ENCODE data around the gene FBXW11.

The FBXW11 gene

GRCh38 chr5:172045315-172045632, 38.8 kb upstream of the FBXW11 start:
- no peak for TF ChIP-seq EZH2phosphoT487 (IDR thresholded peaks at IDR 0.05; ENCODE audit: borderline replicate concordance, low read length)
- no peak for TF ChIP-seq CTCF (IDR thresholded peaks at IDR 0.05; ENCODE audit: low read depth, low read length, poor library complexity, severe bottlenecking)
- H3K9me2 ChIP-seq (replicated peaks; ENCODE audit: control insufficient read depth, low read length) = no peaks in the 10 kb centered on the region
- H3K36me3 ChIP-seq (ENCODE audit: control insufficient read depth, low read length) = peaks cover 1% of the 10 kb centered on the region; the same call in 1 of the 2 replicates

GRCh38 chr5:172044631-172045314, 38.3 kb upstream of the FBXW11 start:
- TF ChIP-seq EZH2phosphoT487 (IDR thresholded peaks at IDR 0.05; ENCODE audit: borderline replicate concordance, low read length) (no peak), CTCF (IDR thresholded peaks at IDR 0.05; ENCODE audit: low read depth, low read length, poor library complexity, severe bottlenecking) (no peak)
- peaks cover 10% of the 10 kb centered on the region; the same call in 1 of the 2 replicates for H3K4me1 ChIP-seq (ENCODE audit: control insufficient read depth, low read length)
- H3K9me2 ChIP-seq (replicated peaks; ENCODE audit: control insufficient read depth, low read length) = no peaks in the 10 kb centered on the region
- H3K27me3 ChIP-seq (ENCODE audit: control insufficient read depth, low read length) = no peaks in the 10 kb centered on the region
- no peaks in the 10 kb centered on the region; the same call in 1 of the 2 replicates for H3K36me3 ChIP-seq (ENCODE audit: control insufficient read depth, low read length)
- no peaks in the 10 kb centered on the region for H3F3A ChIP-seq (ENCODE audit: control insufficient read depth, insufficient read depth)
- no peak overlapping the region for H3K4me2 ChIP-seq (ENCODE audit: low read length)
- no peaks in the 10 kb centered on the region for H4K20me1 ChIP-seq (ENCODE audit: control insufficient read depth, insufficient read depth, low read depth, low read length)
- no peak overlapping the region for H3K4me3 ChIP-seq (ENCODE audit: low read length)
- no peaks in the 10 kb centered on the region for H3K79me2 ChIP-seq (ENCODE audit: control insufficient read depth, low read length)
- H3K27ac ChIP-seq (ENCODE audit: low read depth, low read length) = no peak overlapping the region
- no peaks in the 10 kb centered on the region for H3K9me3 ChIP-seq (ENCODE audit: control insufficient read depth, insufficient read depth, low read length)

More at GRCh38 chr5:172045315-172045632, 38.8 kb upstream of the FBXW11 start:
- Histone ChIP-seq H4K20me1 (ENCODE audit: control insufficient read depth, insufficient read depth, low read depth, low read length) (no peaks in the 10 kb centered on the region), H3K4me1 (ENCODE audit: control insufficient read depth, low read length) (peaks cover 9% of the 10 kb centered on the region; the same call in 1 of the 2 replicates), H3K27ac (ENCODE audit: low read depth, low read length) (no peak overlapping the region), H3K4me2 (ENCODE audit: low read length) (no peak overlapping the region), H3K79me2 (ENCODE audit: control insufficient read depth, low read length) (no peaks in the 10 kb centered on the region), H3K27me3 (ENCODE audit: control insufficient read depth, low read length) (no peaks in the 10 kb centered on the region), H3F3A (ENCODE audit: control insufficient read depth, insufficient read depth) (no peaks in the 10 kb centered on the region), H3K9me3 (ENCODE audit: control insufficient read depth, insufficient read depth, low read length) (no peaks in the 10 kb centered on the region), H3K4me3 (ENCODE audit: low read length) (no peak overlapping the region)

- Histone ChIP-seq H3K9me3 (ENCODE audit: control insufficient read depth, insufficient read depth, low read length) (no peaks in the 10 kb centered on the region), H4K20me1 (ENCODE audit: control insufficient read depth, insufficient read depth, low read depth, low read length) (no peaks in the 10 kb centered on the region), H3K27ac (ENCODE audit: low read depth, low read length) (no peak overlapping the region), H3K36me3 (ENCODE audit: control insufficient read depth, low read length) (no peaks in the 10 kb centered on the region), H3K27me3 (ENCODE audit: control insufficient read depth, low read length) (no peaks in the 10 kb centered on the region), H3K4me1 (ENCODE audit: control insufficient read depth, low read length) (peaks cover 10% of the 10 kb centered on the region; the same call in 1 of the 2 replicates), H3K4me2 (ENCODE audit: low read length) (no peak overlapping the region), H3F3A (ENCODE audit: control insufficient read depth, insufficient read depth) (no peaks in the 10 kb centered on the region), H3K4me3 (ENCODE audit: low read length) (no peak overlapping the region), H3K79me2 (ENCODE audit: control insufficient read depth, low read length) (no peaks in the 10 kb centered on the region), H3K9me2 (replicated peaks; ENCODE audit: control insufficient read depth, low read length) (no peaks in the 10 kb centered on the region)
- TF ChIP-seq EZH2phosphoT487 (IDR thresholded peaks at IDR 0.05; ENCODE audit: borderline replicate concordance, low read length) (no peak), CTCF (IDR thresholded peaks at IDR 0.05; ENCODE audit: low read depth, low read length, poor library complexity, severe bottlenecking) (no peak)
Measured at GRCh38 chr5:172043865-172044264, 37.4 kb upstream of the FBXW11 start.
